DMS53 treated with DMSO at 0.1 percent for 48 hours (cell line): ENCODE measurements around the gene MCTP2.

Source experiments
- DNase-seq: peaks from one replicate; lab custom pipeline; 2025; ENCODE audit not compliant: unreplicated experiment; lab: John Stamatoyannopoulos, UW

The MCTP2 gene

GRCh38 chr15:94523873-94524272, 292.5 kb downstream of the MCTP2 start:
- DNase-seq: no peak

GRCh38 chr15:94524565-94524964, 293.2 kb downstream of the MCTP2 start:
- DNase-seq: no peak

- no peak for DNase-seq
These were observed 294.8 kb downstream of the MCTP2 start for GRCh38 chr15:94526071-94526689.

- no peak for DNase-seq
These were observed 300.9 kb downstream of the MCTP2 start for GRCh38 chr15:94532226-94532625.
